HepG2 (cell line): ENCODE data around the gene CERS6. TPM values are rescaled to one million over a fixed set of nuclear protein-coding genes. Genes with fewer than 3 reads are reported as not detected.

Experiments used
- ATAC-seq: fragments of 200-7000 bp; cut with Tn5 transposase; 3 replicates; pipeline ENCODE4 v1.9.1; 2020; ENCODE audit warnings: mild to moderate bottlenecking, moderate library complexity
- BruUV-seq: library from RNA; stranded (reverse); fragments of 400-500 nt; replicated peaks from 2 replicates; lab custom pipeline; 2021; lab: Mats Ljungman, UMichigan
- CTCF ChIA-PET: fragments of 300-600 bp; formaldehyde crosslinking; extraction: SDS; loops from one replicate; lab custom pipeline; 2021; ENCODE audit warnings: low total read pairs, inconsistent platforms, low intra/inter-chr PET ratio; lab: Yijun Ruan, JAX
- POLR2A ChIA-PET: fragments of 350-600 bp; sonication (Branson Sonifier 250); formaldehyde crosslinking; loops from one replicate; lab custom pipeline; 2020; ENCODE audit warnings: antibody characterized with exemption, inconsistent platforms; lab: Yijun Ruan, JAX
- DNase-seq: peaks from one replicate; pipeline ENCODE4 v3.0.0-alpha.2; 2015; ENCODE audit warnings: low spot score
- FAIRE-seq: peaks from 3 replicates; lab custom pipeline; 2011; peaks lifted over from hg19 to GRCh38; lab: Jason Lieb, UNC
- H2AFZ ChIP-seq: one replicate; pipeline ENCODE4 v1.6.1; 2011; ENCODE audit warnings: low read length, inconsistent platforms
- H3K27ac ChIP-seq: fragments of 300-600 bp; 3 replicates; pipeline ENCODE4 v1.8.0; 2011; ENCODE audit warnings: mixed run types, mild to moderate bottlenecking, mixed read lengths, low read length, inconsistent platforms; ENCODE audit not compliant: insufficient read depth; ENCODE audit errors: extremely low read length
- H3K27me3 ChIP-seq, 2 experiments: fragments of 200-600 bp in 1 of 2; 2 replicates in 1 of 2; 3 replicates in 1 of 2; pipeline versions ENCODE4 v1.6.0 to v1.8.0; 2011; ENCODE audit warnings: low read length in 2 of 2, mild to moderate bottlenecking in 2 of 2, moderate library complexity in 2 of 2, inconsistent platforms in 1 of 2; ENCODE audit not compliant: insufficient read depth in 2 of 2, control insufficient read depth in 1 of 2
- H3K36me3 ChIP-seq, 2 experiments: fragments of 200-600 bp in 1 of 2; replicated peaks in 1 of 2; 2 replicates in 1 of 2; 3 replicates in 1 of 2; pipeline versions ENCODE4 v1.5.1 to v1.8.0; 2011; ENCODE audit warnings: low read length in 2 of 2, inconsistent platforms in 1 of 2; ENCODE audit not compliant: insufficient read depth in 2 of 2, control insufficient read depth in 1 of 2
- H3K4me1 ChIP-seq: 2 replicates; pipeline ENCODE4 v1.5.1; 2012; ENCODE audit warnings: low read length, inconsistent platforms; ENCODE audit not compliant: insufficient read depth
- H3K4me2 ChIP-seq: 2 replicates; pipeline ENCODE4 v1.6.0; 2011; ENCODE audit warnings: low read depth, low read length, inconsistent platforms
- H3K4me3 ChIP-seq, 3 experiments: fragments of 200-600 bp in 1 of 3; sonication (generic), shearing (Covaris generic) in 1 of 3; replicated peaks in 1 of 3; 2 replicates each; pipeline ENCODE4 v1.5.1; 2011 to 2016; ENCODE audit warnings: low read length in 3 of 3, inconsistent platforms in 2 of 3, low read depth in 2 of 3, mild to moderate bottlenecking in 2 of 3, control low read depth in 1 of 3, mixed read lengths in 1 of 3; ENCODE audit not compliant: insufficient read depth in 1 of 3
- H3K79me2 ChIP-seq: one replicate; pipeline ENCODE4 v1.6.1; 2011; ENCODE audit warnings: low read length, inconsistent platforms; ENCODE audit not compliant: insufficient read depth
- H3K9ac ChIP-seq: 2 replicates; pipeline ENCODE4 v1.6.0; 2011; ENCODE audit warnings: mild to moderate bottlenecking, low read depth, low read length, inconsistent platforms; ENCODE audit not compliant: insufficient read depth
- H3K9me3 ChIP-seq: 2 replicates; pipeline ENCODE4 v1.5.1; 2012; ENCODE audit warnings: mild to moderate bottlenecking, low read length
- H4K20me1 ChIP-seq: 2 replicates; pipeline ENCODE4 v1.6.0; 2011; ENCODE audit warnings: inconsistent platforms, mild to moderate bottlenecking, low read length, moderate library complexity; ENCODE audit not compliant: insufficient read depth
- AGO2 ChIP-seq: fragments of 200-400 bp; formaldehyde crosslinking; optimal IDR thresholded peaks from 2 replicates; pipeline ENCODE3; 2017; ENCODE audit warnings: mild to moderate bottlenecking, low read depth, low read length, moderate library complexity
- E2F2 ChIP-seq: sonication (generic); formaldehyde crosslinking; IDR thresholded peaks from 2 replicates; pipeline ENCODE4 v1.4.0; 2020; ENCODE audit warnings: missing genetic modification reagents, borderline replicate concordance
- FOXP4 ChIP-seq: sonication (generic); formaldehyde crosslinking; IDR thresholded peaks from 2 replicates; pipeline ENCODE4 v1.4.0; 2020; ENCODE audit warnings: missing genetic modification reagents
- JUND ChIP-seq: sonication (generic); formaldehyde crosslinking; IDR thresholded peaks from 2 replicates; pipeline ENCODE4 v1.8.0; 2022; ENCODE audit warnings: mild to moderate bottlenecking, missing genetic modification reagents
- LCORL ChIP-seq, 2 experiments: fragments of 450-650 bp in 1 of 2; sonication (generic) in 1 of 2; formaldehyde crosslinking in 1 of 2; IDR thresholded peaks; 2 replicates each; pipeline versions ENCODE4 v1.5.0 to v1.6.1; 2017 to 2020; ENCODE audit warnings: antibody characterized with exemption in 1 of 2, missing genetic modification reagents in 1 of 2
- NFYB ChIP-seq: sonication (generic); formaldehyde crosslinking; IDR thresholded peaks from 2 replicates; pipeline ENCODE4 v1.4.0; 2020; ENCODE audit warnings: missing genetic modification reagents
- REL ChIP-seq: sonication (generic); formaldehyde crosslinking; conservative IDR thresholded peaks from 2 replicates; pipeline ENCODE4 v1.8.0; 2022; ENCODE audit warnings: mild to moderate bottlenecking, missing genetic modification reagents, moderate library complexity
- RFXANK ChIP-seq: IDR thresholded peaks from 2 replicates; pipeline ENCODE4 v1.6.1; 2016
- SP140L ChIP-seq: sonication (generic); formaldehyde crosslinking; IDR thresholded peaks from 2 replicates; pipeline ENCODE4 v1.4.0; 2020; ENCODE audit warnings: missing genetic modification reagents, borderline replicate concordance
- ZBTB49 ChIP-seq: sonication (generic); formaldehyde crosslinking; IDR thresholded peaks from 2 replicates; pipeline ENCODE4 v1.4.0; 2020; ENCODE audit warnings: missing genetic modification reagents, borderline replicate concordance
- ZFP41 ChIP-seq: sonication (generic); formaldehyde crosslinking; IDR thresholded peaks from 2 replicates; pipeline ENCODE4 v1.4.0; 2020; ENCODE audit warnings: mild to moderate bottlenecking, missing genetic modification reagents, borderline replicate concordance
- ZNF414 ChIP-seq: sonication (generic); formaldehyde crosslinking; IDR thresholded peaks from 2 replicates; pipeline ENCODE4 v1.5.0; 2020; ENCODE audit warnings: missing genetic modification reagents
- ZNF572 ChIP-seq: sonication (generic); formaldehyde crosslinking; IDR thresholded peaks from 2 replicates; pipeline ENCODE4 v1.5.1; 2020; ENCODE audit warnings: mild to moderate bottlenecking, missing genetic modification reagents
- ZNF83 ChIP-seq: sonication (generic); formaldehyde crosslinking; IDR thresholded peaks from 2 replicates; pipeline ENCODE4 v1.4.0; 2020; ENCODE audit warnings: missing genetic modification reagents, mild to moderate bottlenecking, borderline replicate concordance
- ZNF883 ChIP-seq: sonication (generic); formaldehyde crosslinking; IDR thresholded peaks from 2 replicates; pipeline ENCODE4 v1.5.1; 2020; ENCODE audit warnings: mild to moderate bottlenecking, missing genetic modification reagents; ENCODE audit errors: not compliant biosample characterization
- WGBS: methylation state at CpG from one replicate; pipeline ENCODE4 v1.1.6; 2017; ENCODE audit warnings: low lambda C conversion rate; 5-methylcytosine and 5-hydroxymethylcytosine counted together
- in situ Hi-C: cut with HindIII; loops from 2 replicates; pipeline ENCODE4 v1.10.0; 2017; ENCODE audit warnings: low pct_unique_long_range_greater_than_20kb; ENCODE audit not compliant: extremely low pct_ligation_motif_present
- intact Hi-C: fragments of 100-400 bp; cut with micrococcal nuclease; formaldehyde crosslinking; loops from one replicate; pipeline ENCODE4 v1.10.0; 2022; ENCODE audit not compliant: unreplicated experiment
- polyA plus RNA-seq, 8 experiments: library from polyadenylated mRNA; depleted of rRNA in 3 of 8; stranded (reverse) in 7 of 8; unstranded in 1 of 8; fragments of >200 nt; fragmentation: Illumina TruSeq in 4 of 8; extraction: Trizol in 4 of 8; gene quantifications; 2 replicates each; pipeline versions ENCODE4 v1.2.1 to v1.2.3, GENCODE V29; 2011 to 2016; ENCODE audit warnings: low read depth in 4 of 8, missing spikeins in 1 of 8, mixed read lengths in 1 of 8; ENCODE audit not compliant: insufficient read depth in 1 of 8
- total RNA-seq, 5 experiments: library from RNA; depleted of rRNA; stranded (reverse); fragments of >200 nt; fragmentation: Illumina TruSeq; extraction: Trizol; gene quantifications; 2 replicates each; pipeline ENCODE4 v1.2.3, GENCODE V29; 2016; ENCODE audit warnings: low read depth in 1 of 5

The CERS6 gene
- total and polyA plus RNA-seq, 2 of the 13 experiments (the other 11 are each of a cell fraction or from before 2014, with no cell fraction given): 10.1 to 20.3 TPM

- POLR2A ChIA-PET: no interaction called here
- H3K4me2 ChIP-seq: no peak overlapping the region
- H3K4me3 ChIP-seq: no peak overlapping the region
- H3K79me2 ChIP-seq: no peaks in the 10 kb centered on the region
- DNase-seq (no peak), FAIRE-seq (no peak), ATAC-seq (no peak)
- 55% methylated on average over 3 of the region's 3 CpGs for WGBS
- CTCF ChIA-PET: no interaction called here
- H3K4me1 ChIP-seq: no peaks in the 10 kb centered on the region
- H4K20me1 ChIP-seq: no peaks in the 10 kb centered on the region
- peaks cover 0 to 29% of the 10 kb centered on the region in 2 experiments; a peak in 3 of 5 replicates for H3K27me3 ChIP-seq
- no peak overlapping the region for H3K9ac ChIP-seq
- in situ Hi-C loops (no loop called here), intact Hi-C loops (no loop called here)
- BruUV-seq: no TSS peak
- peaks cover 3% of the 10 kb centered on the region for H3K9me3 ChIP-seq
- no peak overlapping the region for H3K27ac ChIP-seq
- TF ChIP-seq E2F2 (no peak), NFYB (CRISPR knock-in tag) (no peak), ZNF572 (CRISPR knock-in tag) (no peak), RFXANK (no peak), LCORL (IDR thresholded peaks at IDR 0.05) (no peak), LCORL (CRISPR knock-in tag; IDR thresholded peaks at IDR 0.05) (no peak), AGO2 (no peak), ZFP41 (CRISPR knock-in tag) (no peak), ZNF883 (no peak), FOXP4 (no peak), ZBTB49 (no peak), ZNF83 (CRISPR knock-in tag) (no peak), ZNF414 (no peak), REL (no peak), SP140L (CRISPR knock-in tag) (no peak), JUND (CRISPR knock-in tag) (no peak)
- H2AFZ ChIP-seq: no peak overlapping the region
- no peaks in the 10 kb centered on the region for H3K36me3 ChIP-seq
These were observed 16.5 kb upstream of the CERS6 start for GRCh38 chr2:168439536-168439935.
